CD4-positive, alpha-beta T cell treated with Interleukin-15 for 1 hour (primary cell): ENCODE results near the gene IQCM.
"Not testable (repeated sequence)": the region's sequence is repeated elsewhere in the genome, so short reads cannot be mapped to it uniquely, and the experiment has no call there.

Experiments used
- DNase-seq: peaks from one replicate; pipeline ENCODE4 v3.0.0-alpha.2; 2020

IQCM gene

DNA sequence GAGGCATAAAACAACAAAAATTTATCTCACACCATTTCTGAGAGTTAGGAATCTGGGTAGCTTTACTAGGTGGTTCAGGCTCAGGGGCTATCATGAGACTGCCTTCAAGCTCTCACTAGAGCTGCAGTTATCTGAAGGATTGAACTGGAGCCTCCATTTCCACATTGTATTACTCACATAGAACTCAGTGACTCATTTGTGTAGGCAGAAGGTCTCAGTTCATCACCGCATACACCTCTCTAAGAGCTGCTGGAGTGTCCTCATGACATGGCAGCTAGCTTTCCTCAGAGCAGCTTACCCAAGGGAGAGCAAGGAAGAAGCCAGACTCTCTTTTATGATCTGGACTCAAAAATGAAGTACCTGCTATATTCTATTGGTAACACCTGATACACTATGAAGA is 389.2 kb downstream of the IQCM start:
- DNase-seq: no peak

DNA sequence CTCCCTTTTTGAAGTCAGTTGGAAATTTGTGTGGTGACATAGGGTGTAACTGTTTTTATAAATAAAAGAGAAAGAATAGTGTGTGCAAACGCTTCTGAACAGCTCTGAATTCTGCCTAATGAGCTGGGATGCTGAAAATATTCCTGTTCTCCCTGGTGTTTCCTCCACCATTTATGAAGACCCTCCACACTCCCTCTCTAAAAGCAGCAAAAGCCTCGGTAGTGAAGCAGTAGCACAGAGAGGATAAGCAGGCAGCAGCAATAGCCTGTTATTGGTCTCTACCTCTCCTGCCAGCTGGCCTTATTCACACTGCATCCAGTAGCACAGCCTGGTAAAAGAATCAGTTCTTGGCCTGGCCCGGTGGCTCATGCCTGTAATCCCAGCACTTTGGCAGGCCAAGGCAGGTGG is 406.1 kb downstream of the IQCM start:
- DNase-seq: no peak

DNA sequence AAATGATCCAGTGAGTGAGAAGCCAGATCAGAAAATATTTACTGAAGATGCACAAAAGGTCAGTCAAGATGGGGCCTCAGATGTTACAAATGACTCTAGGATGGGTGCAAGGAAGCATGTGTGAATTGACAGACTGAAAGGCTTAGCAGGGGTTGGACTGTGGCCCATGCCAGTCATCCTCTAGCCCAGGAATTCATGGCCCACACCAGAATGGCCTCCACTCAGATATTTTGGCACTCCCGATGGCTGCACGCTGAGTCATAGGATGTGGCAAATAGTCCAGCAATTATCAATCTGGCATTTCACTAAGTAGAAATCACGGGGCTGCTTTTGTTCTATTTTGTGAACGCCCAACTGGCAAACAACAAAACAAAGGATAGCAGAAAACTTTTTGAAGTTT is 406.5 kb downstream of the IQCM start:
- no peak for DNase-seq

DNA sequence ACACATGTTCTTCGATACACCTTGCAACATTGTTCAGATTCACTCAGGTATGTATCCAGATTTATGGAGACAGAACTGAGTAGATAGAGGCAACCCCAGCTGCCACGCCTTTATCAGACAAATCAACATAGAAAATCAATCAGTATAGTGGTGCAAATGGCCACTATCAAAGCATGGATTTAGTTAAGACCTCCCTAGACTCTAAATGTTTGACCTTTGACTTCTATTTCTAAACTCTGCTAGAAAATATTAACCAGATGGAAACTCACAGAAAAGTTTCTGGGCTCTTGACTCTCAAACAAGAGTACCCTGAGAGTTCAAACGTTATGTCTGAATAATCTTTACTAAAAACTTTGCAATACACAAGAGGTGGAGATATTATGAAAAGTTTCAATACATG is 411.5 kb downstream of the IQCM start:
- no peak for DNase-seq

DNA sequence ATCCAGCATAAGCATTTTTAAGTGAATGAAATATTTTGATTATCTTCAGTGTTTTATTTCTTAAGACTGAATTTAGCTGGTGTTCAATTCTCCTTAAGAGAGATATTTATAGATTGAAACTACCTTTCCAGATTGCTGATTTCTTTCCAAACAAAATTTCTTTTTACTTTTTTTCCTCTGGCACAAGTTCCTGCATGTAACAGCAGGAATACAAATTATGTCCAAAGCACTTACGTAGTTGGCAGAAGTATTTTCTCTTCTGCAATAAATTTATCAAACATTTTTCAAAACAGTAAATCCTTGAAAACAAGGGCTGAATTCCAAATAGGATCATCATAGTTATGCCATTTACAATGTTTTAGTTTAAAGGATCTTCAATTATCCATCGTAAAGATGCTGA is 412.6 kb downstream of the IQCM start:
- DNase-seq: no peak

DNA sequence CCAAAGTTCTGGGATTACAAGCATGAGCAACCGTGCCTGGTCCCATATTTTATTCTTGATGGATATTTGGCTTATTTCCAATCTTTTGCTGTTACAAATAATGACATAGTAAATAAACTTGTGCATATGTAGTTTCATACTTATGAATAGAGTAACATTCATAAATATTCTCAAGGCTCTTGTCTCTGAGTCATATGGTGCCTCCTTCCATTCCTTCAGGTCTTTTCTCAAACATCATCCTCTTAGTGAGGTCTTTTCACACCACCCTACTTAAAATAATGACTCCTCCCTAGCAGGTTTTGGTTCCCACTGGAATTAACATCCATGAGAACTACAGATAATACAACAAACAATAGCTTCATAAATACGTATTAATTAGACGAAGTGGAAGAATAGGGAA is 416.6 kb downstream of the IQCM start:
- no peak for DNase-seq

DNA sequence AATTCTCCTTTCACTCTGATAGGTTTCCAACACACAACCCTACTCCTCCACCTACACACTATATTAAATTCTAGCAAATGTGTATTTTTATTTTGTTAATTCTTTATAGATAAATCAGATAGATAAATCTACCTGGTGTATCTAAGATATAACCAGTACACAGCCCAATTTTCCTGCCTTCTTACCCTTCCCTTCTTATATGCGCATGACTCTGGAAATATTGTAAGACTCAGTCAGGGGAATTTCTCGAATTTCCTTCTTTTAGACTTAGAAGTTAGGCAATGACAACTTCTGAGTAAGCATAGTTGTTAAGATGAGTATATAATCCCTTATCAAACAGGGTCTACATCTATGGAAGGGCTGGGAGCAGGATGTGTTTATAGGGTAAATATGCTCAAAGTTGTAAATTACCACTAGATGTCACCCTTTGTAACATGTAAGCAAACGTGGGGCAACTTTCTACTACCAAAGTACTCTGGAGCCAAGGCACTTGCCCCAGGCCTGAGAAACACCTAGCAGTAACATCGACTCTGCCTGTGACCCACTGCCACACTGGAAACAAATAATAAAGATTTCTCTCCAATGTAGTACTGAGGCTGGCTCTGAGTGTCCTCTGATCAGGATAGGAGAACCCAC is 444.7 kb downstream of the IQCM start:
- DNase-seq: no peak

DNA sequence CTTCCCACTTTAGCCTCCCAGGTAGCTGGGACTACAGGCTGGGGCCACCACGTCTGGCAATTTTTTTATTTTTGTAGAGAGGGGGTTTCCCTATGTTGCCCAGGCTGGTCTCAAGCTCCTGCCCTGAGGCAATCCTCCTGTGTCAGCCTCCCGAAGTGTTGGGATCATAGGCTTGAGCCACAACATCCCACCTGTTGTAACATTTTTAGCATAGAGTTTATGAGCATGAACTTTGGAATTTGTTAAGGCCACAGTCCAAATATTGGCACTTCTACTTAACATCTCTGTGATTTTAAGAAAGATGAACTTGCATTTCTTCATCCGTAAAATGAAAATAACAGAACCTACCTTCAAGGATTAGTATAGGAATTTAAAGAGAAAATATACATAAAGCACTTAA is 445.6 kb downstream of the IQCM start:
- no peak for DNase-seq

DNA sequence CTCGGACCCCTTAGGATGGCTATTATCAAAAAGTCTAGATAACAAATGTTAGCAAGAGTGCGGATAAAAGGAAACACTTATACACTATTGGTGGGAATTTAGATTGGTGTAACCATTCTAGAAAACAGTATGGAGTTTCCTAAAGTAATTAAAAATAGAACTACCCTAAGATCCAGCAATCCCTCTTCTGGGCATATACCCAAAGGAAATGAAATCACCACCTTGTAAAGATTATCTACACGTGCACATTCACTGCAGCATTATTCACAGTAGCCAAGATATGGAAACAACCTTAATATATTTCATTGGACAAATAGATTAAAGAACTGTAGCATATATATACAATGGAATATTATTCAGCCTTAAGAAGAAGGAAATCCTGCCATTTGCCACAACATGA is 462.4 kb downstream of the IQCM start:
- DNase-seq: no peak

DNA sequence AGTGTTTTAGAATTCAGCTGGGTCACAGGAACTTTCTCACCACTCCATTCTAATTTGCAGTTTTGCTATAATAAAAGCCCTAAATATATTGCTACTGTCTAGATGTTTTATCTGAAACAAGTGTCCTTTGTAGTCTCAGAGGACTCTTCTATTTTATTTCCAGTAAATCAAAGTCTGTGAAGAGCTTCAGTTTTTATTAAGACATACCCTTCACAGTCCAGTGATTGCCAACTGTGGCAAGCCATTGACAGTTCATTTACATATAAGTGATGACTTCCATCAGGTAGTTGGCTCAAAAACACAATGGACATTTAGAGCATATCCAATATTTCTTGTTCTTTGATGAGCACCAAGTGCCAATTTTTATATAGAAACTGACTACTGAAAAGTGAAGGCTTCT is 466.1 kb downstream of the IQCM start:
- DNase-seq: no peak

DNA sequence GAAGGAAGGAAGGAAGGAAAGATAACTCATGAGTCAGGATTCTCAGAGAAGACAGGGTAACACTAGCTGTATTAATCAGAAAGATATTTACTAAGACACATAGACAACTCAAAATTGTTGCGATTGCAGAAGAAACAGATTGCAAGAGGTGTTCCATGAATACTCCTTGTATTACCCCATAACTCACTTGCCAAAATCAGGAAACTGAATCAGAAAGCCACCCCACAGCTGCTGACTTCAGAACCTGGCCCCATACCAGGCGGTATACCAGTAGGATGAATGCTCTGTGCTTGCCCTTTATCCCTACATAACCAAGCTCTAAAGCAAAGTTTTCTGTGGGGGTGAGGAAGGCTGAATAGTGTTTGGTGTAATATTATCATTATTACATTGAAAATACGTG is 468.5 kb downstream of the IQCM start:
- DNase-seq: no peak

DNA sequence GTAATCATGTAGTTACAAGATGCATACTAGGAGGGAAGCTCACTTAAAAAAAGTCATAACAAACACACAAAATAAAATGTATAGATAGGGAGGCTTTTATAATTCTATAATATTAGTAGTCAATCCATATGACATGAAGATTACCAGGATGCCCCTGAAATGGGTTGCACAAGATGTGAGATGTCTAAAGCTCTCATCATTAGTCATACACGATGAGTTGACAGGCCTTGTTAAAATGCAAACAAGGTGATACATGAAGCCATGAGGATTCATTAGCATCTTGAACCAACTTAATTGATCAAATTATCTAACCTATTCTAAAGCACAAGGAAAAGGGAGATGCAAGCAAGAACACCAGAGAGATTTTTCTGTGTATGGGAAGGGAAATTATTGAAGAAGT is 470.2 kb downstream of the IQCM start:
- no peak for DNase-seq

DNA sequence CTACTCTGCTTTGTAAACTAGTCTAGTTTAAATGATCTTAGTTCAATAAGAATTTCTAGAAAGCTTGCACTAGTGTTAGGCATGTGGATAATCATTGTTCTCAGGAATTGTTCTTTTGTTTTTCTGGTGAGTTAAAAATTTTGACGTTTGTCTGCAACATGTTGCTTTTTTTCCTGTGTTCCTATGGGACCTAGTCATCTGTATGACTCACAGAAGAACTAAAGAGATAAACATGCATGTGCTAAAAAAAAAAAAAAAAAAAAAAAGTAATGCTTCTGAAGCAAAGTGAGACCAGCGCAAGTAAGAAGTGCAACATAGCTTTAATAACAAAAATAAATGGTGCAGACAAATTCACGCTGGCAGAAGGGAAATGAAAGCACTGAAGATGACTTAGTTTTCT is 471.2 kb downstream of the IQCM start:
- no peak for DNase-seq

DNA sequence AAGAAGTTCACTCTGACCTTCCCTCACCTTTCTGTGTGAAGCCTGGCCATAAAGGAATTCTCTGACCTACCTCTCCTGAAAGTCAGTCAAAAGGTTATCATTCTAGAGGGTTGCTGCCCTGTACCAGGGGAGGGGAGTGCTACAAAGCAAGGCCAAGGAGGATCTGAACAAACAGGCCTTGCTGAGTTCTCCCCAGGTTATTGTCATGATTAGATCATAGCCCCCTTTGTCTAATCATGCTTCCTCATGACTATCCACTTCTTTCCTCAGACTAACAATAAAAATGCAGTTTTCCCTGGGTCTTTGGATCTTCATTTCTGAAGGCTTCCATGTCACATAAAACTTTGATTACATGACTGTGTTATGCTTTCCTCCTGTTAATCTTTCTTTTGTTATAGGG is 472.0 kb downstream of the IQCM start:
- no peak for DNase-seq

DNA sequence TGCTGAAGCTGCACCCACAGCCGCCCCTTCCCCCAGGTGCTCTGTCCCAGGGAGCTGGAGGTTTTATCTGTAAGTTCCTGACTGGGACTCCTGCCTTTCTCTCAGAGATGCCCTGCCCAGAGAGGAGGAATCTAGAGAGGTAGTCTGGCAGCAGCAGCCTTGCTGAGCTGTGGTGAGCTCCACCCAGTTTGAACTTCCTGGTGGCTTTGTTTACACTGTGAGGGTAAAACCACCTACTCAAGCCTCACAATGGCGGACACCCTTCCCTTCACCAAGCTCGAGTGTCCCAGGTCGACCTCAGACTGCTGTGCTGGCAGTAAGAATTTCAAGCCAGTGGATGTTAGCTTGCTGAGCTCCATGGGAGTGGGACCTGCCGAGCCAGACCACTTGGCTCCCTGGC is 474.5 kb downstream of the IQCM start:
- DNase-seq: not testable (repeated sequence)

DNA sequence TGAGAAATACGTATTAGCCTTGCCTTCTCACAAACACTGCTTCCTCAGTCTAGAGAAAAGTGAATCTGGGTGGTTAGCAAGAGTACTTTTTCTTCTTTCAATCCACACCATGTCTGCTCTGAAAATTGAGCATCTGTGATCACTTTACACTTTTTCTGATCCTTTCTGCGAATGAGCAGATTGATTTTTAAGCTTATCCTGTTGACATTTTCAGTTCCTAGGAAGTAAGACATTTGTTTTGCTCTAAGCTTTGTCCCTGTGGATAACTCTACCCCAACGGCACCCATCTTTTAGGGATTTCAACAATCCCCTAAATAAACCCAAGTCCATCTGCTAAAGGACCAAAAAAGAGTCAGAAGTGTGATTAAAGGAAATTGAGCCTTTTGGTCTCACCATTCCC is 487.5 kb downstream of the IQCM start:
- DNase-seq: no peak

DNA sequence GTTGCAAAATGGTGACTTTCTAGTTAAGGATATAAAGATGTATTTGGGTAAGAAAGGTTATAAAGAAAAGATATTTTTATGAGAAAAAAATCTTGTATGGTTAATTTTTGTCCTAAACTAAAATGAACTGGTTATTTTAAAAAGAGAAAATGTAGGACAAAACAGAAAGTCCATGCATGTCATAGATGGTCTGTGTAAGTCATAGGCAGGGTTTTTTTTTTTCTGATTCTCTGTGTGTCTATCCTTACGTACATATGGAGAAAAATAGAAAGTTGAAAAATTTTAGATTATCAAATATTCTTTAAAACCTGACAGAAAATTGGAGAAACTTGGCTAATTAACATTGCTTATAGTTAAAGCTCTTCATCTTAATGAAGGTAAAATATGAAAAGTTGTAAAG is 493.4 kb downstream of the IQCM start:
- no peak for DNase-seq

DNA sequence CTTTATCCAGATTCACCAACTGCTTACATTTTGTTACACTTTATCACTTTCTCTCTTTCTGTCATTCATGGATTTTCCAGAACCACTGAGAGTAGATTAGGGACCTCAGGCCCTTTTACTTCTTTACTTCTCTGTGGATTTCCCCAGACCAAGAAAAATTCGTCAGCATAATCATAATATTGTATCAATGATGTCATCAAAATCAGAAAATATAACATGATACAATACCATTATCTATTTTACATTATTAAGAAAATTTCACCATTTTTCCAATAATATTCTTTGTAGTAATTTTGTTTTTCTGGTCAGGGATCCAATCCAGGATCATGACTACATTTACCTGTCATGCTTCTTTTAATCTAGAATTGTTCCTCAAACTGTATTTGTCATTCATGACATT is 494.2 kb downstream of the IQCM start:
- no peak for DNase-seq

DNA sequence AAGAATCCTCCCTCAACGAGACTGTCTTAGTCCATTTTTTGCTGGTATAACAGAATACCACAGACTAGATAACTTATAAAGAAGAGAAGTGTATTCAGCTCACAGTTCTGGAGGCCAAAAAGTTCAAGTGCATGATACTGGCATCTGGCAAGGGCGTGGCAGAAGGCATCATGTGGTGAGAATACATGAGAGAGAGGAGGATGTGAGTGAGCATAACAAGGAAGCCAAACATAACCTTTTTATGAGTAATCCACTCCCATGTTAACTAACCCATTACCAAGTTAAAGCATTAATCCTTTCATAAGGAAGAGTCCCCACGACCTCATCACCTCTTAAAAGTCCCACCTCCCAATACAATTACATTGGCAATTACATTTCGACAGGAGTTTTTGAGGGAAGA is 504.6 kb downstream of the IQCM start:
- DNase-seq: no peak

DNA sequence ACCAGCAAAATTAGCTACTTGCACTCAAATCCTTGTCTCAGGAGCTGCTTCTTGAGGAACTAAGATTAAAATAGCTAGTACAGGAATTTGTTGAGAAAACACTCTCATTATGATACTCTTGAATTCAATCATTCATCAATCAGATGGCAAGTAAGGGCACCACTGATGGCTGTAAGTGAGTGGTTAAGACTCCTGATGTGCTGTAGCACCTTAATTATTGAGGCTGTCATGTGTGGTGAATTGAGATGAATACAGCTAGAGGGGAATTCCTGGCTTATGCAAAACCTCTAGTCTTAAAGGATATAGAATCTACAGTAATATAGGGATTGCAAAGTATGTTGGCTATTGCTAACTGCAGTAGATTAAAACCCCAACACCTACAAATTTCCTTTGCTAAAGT is 509.1 kb downstream of the IQCM start:
- no peak for DNase-seq
